ENCODE data around the gene IRF8.
A peak's percentile ranks its signal among the peaks of the same experiment; 100 is the strongest.
"Not testable (repeated sequence)": the region's sequence is repeated elsewhere in the genome, so short reads cannot be mapped to it uniquely, and the experiment has no call there.

The IRF8 gene

DNA sequence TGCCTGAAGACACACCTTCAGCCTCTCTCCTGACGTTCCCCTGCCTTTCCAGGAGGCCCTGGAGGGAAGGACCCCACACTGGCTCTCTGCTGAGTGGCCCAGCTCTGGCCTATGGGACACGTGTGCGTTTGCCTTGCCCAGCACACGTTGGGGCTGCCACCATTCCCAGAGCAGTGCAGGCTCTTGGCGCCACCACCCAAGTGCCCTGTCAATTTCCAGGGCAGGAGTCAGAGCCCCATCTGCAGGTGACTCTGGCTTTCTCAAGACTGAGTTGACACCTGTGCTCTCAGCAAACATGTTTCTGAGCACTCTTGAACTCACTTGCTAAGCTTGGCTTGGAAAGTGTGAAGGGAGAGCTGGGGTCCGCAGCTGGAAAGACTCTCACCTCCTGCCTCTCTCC is 4.7 kb upstream of the IRF8 start:
- DNase-seq, result no peak

DNA sequence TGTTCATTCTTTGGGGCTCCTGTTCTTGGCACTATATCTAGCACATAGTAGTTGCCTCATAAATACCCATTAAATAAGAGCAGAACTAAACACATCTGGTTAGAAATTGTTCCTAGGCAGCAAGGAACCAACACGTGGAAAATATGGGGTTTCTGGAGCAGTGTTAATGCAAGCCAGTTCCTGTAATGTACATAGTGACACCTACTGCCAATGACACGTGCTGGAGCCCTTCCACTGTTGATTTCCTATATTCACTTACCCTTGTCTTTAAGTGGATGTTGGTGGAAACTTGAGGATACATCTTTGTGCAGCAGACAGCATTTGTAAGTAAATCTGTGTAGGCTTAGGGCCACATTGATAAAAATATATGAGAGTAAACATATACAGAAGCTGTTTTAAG is 1.6 kb upstream of the IRF8 start:
- no peak for DNase-seq

DNA sequence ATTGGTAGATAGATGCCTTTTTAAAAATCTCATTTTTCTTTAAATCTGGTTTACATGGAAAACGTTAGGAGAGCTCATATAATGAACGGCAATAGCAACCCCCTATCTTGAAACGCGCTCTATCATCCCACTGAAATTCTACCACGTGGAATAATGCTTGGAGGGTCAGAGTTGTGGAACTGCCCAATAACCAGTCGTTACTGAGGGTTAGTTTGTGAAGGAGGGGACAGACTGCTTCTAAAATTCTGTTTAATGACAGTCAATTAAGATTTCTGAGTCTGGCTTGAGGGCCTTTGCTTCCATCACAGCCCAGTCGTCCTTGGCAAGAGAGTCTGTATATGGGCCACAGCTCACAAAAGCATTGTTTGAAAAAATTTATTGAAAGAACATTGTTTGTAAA is 482 bp downstream of the IRF8 start:
- no peak for DNase-seq

DNA sequence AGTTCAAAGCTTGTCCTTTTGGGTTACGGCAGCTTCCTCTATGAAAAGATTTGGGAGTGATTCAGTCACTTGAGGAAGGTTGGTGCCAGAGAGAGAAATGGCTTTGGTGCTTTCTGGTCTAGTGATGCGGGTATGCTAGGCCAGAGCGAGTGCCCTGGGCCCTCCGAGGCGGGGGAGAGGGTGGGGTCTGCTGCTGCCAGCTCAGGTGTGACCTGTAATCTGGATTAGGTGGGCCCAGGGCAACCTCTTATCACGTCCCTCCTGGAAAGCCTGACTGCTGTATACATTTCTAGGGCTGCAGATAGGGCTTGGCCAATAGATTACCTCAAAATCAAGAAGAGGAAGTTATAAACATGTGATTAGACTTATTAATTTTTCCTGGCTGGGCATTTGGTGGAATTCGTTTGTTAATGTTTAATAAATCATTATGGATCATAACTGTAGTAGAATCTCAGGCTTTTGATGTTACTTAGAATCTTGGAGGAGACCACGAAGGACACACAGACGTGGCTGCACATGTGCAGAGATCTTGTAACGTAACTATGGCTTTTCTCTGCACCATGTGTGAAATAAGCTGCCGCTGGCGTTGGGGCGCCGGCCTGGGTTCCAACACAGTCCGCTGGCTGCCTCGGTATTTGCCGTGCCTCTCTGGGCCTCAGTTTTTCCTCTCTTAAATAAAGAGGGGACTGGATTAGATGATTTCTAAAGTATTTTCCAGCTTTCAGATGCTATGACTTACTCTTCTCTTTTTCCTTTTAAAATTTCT is 1.2 kb downstream of the IRF8 start:
- DNase-seq, result no peak

DNA sequence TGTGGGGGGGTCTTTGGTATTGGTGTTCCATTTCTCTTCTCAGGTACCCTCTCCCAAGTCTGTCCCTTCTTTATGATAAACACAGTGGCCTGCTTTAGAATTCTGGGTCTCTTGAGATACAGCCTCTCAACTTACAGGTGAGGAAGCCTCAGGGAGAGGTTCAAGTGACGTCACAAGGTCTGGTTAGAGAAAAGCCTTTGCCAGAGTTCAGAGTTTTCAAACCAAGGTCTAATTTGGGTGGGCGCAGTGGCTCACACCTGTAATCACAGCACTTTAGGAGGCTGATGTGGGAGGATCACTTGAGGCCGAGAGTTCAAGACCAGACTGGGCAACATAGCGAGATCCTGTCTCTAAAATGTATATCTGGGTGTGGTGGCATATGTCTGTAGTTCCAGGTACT is 2.1 kb downstream of the IRF8 start:
- no peak for DNase-seq

DNA sequence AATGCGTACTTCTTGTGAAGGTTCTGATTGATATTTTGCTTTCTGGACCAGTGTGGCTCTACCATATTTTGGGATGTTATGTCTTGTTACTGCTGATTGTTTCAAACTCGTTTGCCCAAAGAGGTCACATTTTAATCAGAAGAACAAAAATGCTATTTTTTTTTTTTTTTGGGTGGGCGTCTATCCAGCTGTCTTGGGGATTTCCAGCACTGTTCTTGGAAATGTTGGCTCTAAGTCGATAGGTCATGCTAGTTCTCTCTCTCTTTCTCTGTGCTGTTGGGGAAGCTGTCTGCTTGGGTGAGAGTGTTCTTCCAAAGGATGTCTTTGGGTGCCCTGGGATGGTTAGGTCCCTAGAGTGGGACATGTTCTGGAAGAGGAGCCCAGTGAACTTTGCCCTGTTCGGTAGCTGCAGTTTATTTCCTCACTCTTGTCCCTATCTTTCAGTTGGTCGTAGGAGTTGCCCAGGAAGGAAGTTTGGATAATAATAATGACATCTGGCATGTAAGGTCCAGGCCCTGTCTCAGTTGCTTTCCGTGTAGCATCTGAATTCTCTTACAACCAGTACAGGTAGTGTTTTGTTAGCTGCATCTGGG is 2.9 kb downstream of the IRF8 start:
- DNase-seq, result no peak

DNA sequence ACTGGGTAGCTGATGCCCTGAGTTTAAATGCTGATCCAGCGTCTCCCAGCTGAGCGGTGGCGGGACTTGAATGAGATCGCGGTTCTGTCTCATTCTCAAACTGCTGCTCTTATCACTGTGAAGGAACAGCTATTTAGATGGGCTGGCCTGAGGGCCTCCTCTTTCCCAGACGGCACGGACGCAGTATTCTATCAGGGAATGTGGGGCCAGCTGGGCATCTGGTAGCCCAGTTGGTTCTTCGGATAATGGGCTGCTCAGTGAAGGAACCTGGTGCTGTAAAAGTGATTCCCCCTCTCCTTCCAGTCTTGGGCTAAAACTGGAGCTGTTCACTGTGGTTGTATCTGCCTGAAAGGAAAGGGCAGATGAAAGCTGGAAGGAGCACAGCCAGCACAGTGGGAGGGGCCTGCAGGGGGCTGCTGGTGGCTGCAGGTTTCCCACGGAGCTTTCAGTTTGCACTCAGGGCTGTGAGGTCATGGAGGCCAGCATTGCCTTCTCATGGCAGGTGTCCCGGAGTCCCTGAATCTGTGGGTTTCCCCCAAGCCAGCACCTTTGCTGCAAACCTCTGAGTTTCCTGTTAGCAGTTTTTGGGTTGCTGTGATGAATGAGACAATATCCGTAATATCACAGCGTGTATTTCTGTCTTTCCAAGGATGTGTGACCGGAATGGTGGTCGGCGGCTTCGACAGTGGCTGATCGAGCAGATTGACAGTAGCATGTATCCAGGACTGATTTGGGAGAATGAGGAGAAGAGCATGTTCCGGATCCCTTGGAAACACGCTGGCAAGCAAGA is 3.6 kb downstream of the IRF8 start:
- peak in 2 of 5 experiments; percentile 3 to 69 for DNase-seq

DNA sequence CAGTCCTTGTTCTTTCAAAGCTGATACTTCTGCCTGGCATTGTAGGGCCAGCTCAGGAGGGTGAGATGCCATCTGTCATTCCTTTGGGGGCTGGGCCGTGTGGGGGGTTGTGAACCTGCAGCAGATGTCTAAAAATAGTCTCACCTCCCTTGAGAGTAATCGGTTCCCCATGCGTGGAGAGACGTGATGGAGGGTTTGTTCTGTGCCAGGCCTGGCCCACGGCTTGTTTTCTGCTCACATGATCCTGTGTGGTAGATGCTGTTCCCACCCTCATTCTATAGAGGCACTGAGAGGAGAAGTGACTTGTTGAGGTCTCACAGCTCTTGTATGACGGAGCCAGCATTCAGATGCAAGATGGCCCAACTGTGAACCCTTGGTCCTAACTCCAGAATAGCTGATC is 4.6 kb downstream of the IRF8 start:
- no peak for DNase-seq

DNA sequence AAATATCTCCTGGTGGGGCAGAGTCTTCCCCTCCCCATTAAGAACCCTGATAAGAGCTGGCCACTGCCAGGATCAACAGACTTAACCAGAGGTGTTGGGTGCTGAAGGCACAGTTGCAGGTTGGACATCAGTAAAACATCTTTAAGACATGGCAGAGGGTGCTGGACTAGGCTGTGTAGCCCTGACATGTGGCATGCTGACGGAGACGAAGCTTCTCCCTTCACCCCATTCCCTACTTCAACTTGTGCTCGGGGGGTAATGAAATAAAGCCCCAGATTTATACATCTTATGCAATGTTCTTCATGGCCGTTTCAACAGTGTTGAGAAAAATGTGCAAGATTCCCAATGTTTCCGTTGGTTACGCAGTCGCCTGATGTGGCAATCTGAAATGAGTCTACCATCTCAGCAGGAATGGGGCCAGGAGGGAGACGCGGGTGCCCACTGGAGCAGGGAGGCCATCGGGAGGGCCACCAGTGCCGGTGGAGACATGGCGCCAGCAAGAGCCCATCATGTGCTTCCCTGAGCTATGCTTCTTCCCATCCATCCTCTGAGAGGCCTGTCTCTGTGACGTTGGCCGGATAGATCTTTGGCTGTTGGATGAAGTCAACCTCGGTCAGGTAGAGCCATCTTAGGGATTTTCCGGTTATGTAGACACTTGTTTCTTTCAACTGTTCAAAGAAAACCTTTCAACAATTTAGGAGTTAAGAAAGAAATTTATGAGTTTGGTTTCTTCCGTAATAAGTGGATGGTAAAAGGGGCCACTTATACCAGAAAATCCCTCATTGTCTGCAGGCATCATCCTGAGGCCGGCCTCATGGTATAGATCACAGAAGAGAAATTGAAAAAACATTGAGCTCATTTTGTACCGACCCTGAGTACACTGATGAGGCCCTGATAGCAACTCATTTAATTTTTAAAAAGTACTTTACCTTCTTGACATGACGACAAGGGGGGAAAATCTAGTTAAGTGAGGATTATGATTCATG is 6.4 kb downstream of the IRF8 start:
- DNase-seq, result no peak

DNA sequence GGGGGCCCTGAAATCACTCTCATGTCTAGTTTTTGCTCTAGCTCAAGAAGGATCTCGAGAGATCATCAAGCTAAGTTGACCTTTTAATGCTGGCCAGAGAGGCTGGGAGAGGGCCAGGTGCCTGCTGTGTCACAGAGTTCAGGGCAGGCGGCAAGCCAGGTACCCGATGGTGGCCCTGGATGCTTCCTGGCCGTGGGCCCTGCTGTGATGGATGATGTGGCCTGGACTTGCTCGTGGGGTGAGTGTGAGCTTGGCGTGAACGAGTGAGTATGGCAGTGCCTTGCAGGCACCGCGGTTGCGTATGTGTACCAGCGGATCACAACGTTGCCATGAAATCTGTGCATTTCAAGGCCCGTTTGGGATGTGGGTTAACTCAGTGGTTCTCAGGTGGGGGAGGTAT is 7.4 kb downstream of the IRF8 start:
- DNase-seq, result no peak

DNA sequence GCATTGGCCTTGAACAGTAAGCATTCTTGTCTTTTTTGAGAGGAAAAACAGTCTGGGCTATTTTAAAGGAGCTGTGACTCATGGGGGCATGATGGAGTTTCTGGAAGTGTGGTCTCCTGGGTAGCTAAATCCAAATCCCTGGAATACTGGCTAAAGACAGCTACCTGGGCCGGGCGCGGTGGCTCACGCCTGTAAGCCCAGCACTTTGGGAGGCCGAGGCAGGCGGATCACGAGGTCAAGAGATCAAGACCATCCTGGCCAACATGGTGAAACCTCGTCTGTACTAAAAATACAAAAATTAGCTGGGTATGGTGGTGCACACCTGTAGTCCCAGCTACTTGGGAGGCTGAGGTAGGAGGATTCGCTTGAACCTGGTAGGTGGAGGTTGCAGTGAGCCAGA is 8.3 kb downstream of the IRF8 start:
- DNase-seq, result not testable (repeated sequence)

DNA sequence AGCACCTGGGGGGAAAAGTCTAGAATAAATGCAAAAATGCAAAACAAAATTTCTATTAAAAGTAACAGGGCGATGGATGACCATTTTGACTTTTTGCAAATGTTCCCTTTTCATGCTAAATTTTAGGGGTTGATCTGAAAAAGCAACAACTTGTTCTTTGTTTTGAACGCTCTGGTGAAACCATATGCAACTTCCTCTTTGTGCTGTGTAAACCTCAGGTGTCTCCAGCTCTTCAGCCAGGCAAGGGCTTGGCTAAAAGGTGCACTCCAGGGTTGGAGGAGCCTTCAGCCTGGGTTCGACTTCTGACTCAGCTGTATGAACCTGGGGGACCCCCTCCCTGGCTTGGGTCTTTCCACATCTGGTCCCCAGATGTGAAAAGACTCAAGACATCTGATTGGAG is 9.5 kb downstream of the IRF8 start:
- DNase-seq, result no peak

DNA sequence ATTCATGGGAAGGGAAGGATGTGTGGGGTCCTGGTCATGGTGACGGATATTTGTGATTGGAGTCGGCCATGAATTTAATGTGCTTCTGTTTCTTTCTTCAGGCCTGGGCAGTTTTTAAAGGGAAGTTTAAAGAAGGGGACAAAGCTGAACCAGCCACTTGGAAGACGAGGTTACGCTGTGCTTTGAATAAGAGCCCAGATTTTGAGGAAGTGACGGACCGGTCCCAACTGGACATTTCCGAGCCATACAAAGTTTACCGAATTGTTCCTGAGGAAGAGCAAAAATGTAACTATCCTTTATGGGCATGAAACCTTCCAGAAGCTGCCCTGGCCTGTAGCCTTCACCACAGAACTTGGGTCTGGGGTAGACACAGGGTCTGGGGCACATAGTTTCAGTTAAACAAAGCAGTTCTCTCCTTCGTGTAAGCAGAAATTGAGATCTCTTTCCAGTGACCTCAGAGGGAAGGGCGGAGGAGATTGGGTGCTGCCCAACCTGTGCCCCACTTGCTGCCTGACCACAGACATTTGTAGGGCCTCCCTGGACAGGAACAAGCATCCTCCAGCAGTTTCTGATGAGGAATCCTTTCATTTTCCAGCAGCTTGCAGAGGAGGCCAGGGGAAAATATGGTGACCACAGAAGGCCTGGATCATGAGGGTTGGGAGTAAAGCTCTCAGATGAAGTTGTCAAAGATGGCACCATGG is 10.1 kb downstream of the IRF8 start:
- DNase-seq, result no peak

DNA sequence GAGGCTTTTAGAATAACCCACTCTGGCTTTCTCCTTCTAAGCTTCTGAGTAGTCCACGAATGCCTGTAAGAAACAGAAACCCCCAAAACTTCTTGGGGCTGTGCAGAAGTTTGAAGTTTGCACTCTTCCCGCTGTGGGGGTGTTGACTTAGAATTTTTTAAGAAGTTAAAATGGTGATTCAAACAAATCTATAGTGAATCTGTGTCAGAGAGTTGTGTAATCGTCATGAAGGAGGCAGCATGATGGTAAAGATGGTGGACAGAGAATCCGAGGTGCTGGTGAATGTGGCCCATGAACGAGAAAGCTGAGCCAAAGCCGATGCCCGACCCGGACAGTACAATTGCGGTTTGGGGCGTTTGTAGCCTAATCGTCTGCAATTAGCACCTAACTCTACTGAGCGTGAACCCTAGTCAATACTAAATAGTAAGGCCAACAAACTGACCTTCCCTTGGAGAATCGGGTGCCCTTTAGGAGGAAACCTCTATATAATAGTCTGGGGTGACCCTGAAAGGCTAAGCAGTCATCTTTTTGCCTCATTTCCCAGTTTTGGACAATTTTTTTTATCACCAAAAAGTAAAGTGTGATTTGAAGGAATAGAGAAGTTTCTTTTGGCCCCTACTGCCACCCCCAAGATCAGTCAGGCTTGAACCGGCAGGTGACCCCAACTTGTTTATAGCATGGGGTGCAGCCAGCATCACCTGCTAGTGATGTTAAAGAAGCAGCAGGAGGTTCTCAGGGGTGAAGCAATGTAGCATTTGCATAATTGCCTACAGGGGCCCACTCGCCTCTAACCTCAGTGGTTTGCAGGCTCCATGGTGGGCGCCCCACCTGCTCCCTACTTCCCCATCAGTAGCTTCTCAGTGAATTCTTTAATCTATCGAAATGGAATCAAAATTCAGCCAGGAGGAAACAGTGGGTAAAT is 11.2 kb downstream of the IRF8 start:
- no peak for DNase-seq

DNA sequence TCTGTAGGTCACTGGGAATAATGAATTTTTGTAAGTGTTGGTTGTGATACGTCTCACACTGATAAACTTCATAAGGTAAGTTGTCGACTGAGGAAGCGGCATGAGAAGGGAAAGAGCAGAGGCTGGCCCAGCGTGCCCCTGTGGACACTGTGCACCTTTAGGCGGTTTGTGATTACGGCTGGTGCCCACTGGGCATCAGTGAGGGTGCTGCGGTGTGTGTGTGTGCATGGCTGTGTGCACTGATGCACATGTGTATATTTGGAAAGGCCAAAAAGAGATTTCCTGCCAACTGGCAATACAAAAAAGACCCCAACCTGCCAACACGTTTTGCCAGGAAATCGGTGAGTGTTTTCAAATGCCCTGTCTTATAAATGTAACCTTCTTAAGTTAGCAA is 11.9 kb downstream of the IRF8 start:
- no peak for DNase-seq

DNA sequence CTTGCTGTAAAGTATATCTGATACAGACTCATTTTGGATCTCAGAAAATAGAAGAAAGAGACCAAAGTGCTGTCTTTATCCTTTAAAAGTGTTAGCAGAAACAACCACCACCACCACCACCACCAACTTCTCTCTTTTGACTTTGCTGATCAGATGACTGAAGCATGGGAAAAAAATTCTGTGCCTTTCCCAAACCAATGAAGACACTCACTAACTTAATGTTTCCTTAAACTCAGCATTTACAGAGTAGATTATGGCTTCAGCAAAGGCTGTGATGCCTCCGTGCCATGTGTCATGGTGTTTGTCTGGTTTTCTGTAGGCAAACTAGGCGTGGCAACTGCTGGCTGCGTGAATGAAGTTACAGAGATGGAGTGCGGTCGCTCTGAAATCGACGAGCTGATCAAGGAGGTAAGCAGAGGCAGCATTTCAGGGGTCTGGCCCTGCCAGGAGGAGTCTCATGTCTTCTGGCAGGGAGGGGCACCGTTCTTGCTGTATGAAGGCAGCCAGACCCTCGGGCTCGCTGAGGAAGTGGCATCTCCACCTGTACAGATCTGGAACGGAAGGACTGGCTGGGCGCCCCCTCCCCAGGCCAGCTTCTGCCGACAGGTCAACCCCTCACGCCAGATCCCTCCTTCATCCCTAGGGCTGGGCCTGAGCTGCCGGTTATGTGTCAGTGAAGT is 12.4 kb downstream of the IRF8 start:
- no peak for DNase-seq

DNA sequence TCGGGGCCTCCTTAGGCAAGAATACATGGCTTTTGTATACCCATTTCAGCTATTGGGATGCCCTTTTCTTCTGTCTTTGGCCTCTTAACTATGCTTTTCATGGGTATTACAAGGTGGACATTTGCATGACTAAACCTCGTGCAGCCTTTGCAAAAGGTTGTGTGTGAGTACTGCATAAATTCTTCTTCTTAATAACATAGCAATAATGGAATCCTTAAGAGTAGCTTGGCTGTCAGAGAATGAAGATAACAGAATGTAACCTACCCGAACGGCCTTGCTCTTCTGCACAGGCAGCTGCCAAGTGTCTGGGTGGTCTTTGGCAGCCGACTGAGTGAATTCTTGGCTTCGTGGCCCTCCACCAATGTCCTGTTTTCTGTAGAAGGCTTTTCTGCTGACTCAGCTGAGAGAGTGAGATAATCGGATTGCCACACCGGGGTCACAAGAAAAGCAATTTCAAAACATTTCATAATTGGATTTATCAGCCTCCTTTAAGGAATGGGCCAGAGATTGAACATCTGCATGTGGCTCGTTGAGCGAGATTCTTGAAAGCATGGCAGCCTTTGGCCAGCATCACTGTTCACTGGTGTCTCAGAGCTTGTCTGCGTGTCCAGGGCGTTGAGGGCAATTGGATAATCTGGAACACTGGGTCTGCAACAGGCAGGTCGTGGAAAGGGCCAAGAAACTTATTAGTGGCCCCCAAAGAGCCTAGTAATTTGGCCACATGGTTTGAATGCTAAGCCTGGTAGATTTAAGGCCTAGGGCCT is 13.4 kb downstream of the IRF8 start:
- no peak for DNase-seq

DNA sequence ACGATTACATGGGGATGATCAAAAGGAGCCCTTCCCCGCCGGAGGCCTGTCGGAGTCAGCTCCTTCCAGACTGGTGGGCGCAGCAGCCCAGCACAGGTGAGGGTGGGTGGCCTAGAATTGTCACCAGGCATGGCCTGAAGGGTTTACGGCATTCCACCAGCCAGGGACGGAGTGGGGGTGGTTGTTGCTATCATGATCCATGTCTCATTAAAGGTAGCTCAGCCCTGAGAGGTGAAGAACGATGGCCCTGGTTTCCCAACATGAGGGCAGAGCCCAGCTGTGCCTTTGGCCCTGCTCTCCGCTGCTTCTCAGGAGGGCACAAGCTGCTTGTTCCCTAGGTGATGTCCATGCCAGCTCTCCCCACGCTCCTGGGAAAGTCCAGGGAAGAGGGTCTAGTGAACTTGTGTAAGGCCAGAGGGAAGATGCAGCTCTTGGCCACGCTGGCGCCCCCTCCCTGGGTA is 14.2 kb downstream of the IRF8 start:
- no peak for DNase-seq

DNA sequence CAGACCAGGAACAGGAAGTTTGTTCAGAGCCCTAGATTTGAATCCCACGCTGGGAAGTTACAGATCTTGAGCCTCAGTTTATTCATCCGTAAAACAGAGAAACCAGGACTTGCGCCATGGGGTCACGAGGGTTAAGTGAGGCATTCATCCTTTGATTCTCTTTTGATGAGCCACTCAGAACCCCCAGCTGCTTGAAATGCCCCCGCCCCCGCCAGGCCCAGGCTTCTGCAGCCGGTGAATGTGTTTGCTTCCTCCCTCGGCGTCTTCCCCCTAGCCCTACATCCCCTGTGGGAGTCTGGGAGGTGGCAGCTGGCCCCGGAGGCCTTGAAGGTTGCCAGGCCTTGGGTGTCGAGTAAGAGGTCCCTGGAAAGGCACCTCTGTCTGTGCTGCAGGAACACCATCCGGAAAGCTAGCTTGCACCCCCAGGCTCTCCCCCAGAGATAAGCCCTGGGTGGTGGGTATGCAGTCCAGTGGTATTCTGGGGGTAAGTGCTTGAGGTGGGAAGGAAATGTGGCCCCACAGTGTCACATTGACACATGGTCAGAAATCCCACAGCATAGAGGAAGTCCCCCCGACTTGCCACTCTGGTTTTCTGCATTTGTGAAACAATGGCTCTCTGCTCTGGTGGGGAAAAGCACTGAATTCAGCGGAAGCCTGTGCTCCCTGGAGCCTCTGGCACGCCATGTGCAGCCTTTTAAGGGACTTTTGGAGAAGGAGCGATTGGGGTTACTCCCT is 14.9 kb downstream of the IRF8 start:
- no peak for DNase-seq

Data from T-helper 2 cell (primary cell).